Upper lobe of left lung (tissue), 4 donors: ENCODE data around the gene LSM14B.

ENCODE experiments used
- CTCF ChIP-seq, 6 experiments: fragments of 450-650 bp in 4 of 6; fragments of 200-600 bp in 2 of 6; sonication (generic) in 2 of 6; IDR thresholded peaks; one replicate each; pipeline ENCODE4 v1.5.1; 2016 to 2019; ENCODE audit warnings: antibody characterized with exemption in 6 of 6
- POLR2A ChIP-seq, 4 donors: fragments of 450-650 bp; IDR thresholded peaks; one replicate each; pipeline ENCODE4 v1.5.1; 2016 to 2017; ENCODE audit warnings: antibody characterized with exemption in 4 of 4, mild to moderate bottlenecking in 2 of 4
- POLR2AphosphoS5 ChIP-seq, 2 donors: sonication (generic); formaldehyde crosslinking; IDR thresholded peaks; one replicate each; pipeline ENCODE4 v1.5.1; 2017; ENCODE audit warnings: antibody characterized with exemption in 2 of 2

- TF ChIP-seq CTCF (IDR thresholded peaks at IDR 0.05) (no peak), POLR2A (IDR thresholded peaks at IDR 0.05) (no peak), POLR2AphosphoS5 (IDR thresholded peaks at IDR 0.05) (no peak)
Observed at GRCh38 chr20:62088258-62089127, 33.8 kb upstream of the LSM14B start.
